ENCODE results near the gene TMX2. TPM values are rescaled to one million over a fixed set of nuclear protein-coding genes. Genes with fewer than 3 reads are reported as not detected.

Gene TMX2
- polyA plus RNA-seq, 3 donors: 28.9 to 71.6 (median 52.9) TPM

DNA sequence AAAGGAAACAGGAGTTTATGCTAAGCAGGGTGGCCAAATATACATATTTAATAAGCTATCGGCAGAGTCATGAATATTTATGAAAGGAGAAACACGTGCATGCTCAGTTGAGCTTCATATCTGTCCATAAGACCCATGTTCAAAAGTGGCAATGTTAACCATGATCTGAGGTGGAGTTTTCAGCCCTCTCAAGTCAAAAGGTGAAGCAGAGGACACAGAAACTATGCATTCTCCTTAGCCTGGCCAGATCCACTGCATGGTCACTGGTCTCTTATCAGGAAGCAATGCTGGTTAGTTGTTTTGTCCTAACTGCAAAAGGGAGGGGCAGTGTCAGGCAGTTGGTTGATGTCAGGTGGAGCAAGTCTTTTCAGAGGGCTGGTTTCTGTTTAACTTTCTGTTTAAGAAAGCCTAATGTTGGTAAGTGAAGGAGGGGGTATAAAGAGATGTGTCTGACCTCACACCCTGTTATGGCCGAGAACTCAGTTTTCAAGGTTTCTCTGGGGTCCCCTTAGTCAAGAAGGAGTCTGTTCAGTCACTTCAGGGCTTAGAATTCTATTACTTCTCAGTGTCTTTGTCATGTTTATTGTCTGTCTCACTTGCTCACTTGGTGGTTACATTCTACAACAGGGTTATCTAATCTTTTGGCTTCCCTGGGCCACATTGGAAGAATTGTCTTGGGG is 23.4 kb downstream of the TMX2 start:
- no peaks in the 10 kb centered on the region for H3K9me3 ChIP-seq (replicated peaks in 1 of 2; ENCODE audit: control insufficient read depth in 1 of 2, insufficient read depth in 1 of 2, low read length in 2 of 2)
- H4K20me1 ChIP-seq (ENCODE audit: insufficient read depth, low read length): peaks cover 26% of the 10 kb centered on the region
- peak overlapping the region in 2 of 7 donors; percentile 57 to 68 for H3K27ac Mint-ChIP-seq
- H3K79me2 ChIP-seq (ENCODE audit: insufficient read depth, low read length): peaks cover 41% of the 10 kb centered on the region
- H3K9ac ChIP-seq (ENCODE audit: insufficient read depth, low read length, poor library complexity, severe bottlenecking): no peak overlapping the region
- 100% methylated on average over 1 of the region's 3 CpGs for whole genome bisulfite sequencing (ENCODE audit: insufficient coverage)
- H3K27me3 ChIP-seq (ENCODE audit: control insufficient read depth in 2 of 2, insufficient read depth in 2 of 2, low read length in 2 of 2): no peaks in the 10 kb centered on the region
- peaks cover 2 to 4% of the 10 kb centered on the region in 2 donors for H3K4me1 ChIP-seq (ENCODE audit: control insufficient read depth in 1 of 2, insufficient read depth in 2 of 2, low read length in 2 of 2)
- DNase-seq: no peak
- H3K4me2 ChIP-seq (replicated peaks; ENCODE audit: extremely low read depth, low read length, poor library complexity, severe bottlenecking): no peak overlapping the region
- intact Hi-C loops (cut with micrococcal nuclease): no loop called here
- peaks cover 7% of the 10 kb centered on the region for H3K4me1 Mint-ChIP-seq
- no peak overlapping the region for H3K4me3 ChIP-seq (replicated peaks in 1 of 3; ENCODE audit: low read depth in 2 of 3, low read length in 3 of 3)
- no peaks in the 10 kb centered on the region for H3K9me3 Mint-ChIP-seq
- no peaks in the 10 kb centered on the region for H3K27me3 Mint-ChIP-seq (ENCODE audit: low read depth in 3 of 3)
- peaks cover 29 to 66% of the 10 kb centered on the region in 2 donors for H3K36me3 ChIP-seq (replicated peaks in 1 of 2; ENCODE audit: control insufficient read depth in 1 of 2, insufficient read depth in 2 of 2, low read length in 2 of 2)
- no peak overlapping the region for H2AFZ ChIP-seq (ENCODE audit: insufficient read depth, low read depth, low read length, poor library complexity, severe bottlenecking)
- H3K4me3 Mint-ChIP-seq: no peak overlapping the region
- TF ChIP-seq, protein P1, sequence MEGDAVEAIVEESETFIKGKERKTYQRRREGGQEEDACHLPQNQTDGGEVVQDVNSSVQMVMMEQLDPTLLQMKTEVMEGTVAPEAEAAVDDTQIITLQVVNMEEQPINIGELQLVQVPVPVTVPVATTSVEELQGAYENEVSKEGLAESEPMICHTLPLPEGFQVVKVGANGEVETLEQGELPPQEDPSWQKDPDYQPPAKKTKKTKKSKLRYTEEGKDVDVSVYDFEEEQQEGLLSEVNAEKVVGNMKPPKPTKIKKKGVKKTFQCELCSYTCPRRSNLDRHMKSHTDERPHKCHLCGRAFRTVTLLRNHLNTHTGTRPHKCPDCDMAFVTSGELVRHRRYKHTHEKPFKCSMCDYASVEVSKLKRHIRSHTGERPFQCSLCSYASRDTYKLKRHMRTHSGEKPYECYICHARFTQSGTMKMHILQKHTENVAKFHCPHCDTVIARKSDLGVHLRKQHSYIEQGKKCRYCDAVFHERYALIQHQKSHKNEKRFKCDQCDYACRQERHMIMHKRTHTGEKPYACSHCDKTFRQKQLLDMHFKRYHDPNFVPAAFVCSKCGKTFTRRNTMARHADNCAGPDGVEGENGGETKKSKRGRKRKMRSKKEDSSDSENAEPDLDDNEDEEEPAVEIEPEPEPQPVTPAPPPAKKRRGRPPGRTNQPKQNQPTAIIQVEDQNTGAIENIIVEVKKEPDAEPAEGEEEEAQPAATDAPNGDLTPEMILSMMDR (IDR thresholded peaks at IDR 0.05): no peak
- no peak overlapping the region for H3K27ac ChIP-seq (ENCODE audit: low read depth in 1 of 2, low read length in 2 of 2)
- H3K36me3 Mint-ChIP-seq: peaks cover 43 to 63% of the 10 kb centered on the region in 2 donors

DNA sequence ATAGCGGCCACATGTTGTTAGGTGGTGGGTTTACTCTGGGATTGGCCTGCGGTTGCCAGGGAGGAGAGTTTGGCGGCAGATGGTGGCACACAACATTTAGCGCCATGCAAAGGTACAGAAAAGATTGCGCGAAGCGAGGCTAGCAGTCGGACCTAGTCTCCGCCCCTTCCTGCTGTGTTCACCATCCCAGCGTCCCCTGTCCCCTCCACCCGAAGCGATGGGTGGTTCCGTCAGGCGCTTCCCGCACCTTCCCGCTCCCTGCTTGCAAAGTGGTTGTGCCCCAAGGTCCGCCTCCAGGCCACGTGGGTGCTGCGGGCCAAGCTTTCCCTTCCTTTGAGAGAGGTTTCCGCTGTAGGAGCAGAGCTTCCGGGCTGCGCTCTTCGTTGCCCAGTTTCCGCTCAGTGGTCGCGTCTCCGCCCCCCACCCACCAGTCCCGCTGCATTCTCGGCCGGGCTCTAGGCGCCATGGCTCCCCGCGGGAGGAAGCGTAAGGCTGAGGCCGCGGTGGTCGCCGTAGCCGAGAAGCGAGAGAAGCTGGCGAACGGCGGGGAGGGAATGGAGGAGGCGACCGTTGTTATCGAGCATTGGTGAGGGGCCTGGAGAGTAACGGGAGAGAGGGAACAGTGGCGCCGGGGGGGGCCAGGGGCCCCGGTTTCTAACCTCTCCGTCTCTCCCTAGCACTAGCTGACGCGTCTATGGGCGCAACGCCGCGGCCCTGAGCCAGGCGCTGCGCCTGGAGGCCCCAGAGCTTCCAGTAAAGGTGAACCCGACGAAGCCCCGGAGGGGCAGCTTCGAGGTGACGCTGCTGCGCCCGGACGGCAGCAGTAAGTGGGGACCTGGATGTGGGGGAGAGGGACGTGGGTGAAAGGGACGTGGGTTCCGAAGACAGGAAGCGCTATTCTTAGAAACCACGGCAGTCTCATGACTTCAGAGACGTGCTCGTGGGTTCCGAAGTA is 29.0 kb downstream of the TMX2 start, which contains the start of gene SELENOH:
Gene SELENOH, plus strand, starts transcription at position 360 of the 955 bp plus-strand sequence. Its CDS starts 105 bp downstream, at position 465.
- Mint-ChIP-seq H3K9me3 (no peaks in the 10 kb centered on the region), H3K27me3 (ENCODE audit: low read depth in 3 of 3) (no peaks in the 10 kb centered on the region), H3K36me3 (peaks cover 55 to 63% of the 10 kb centered on the region in 2 donors), H3K27ac (peak within 1 kb of the TSS; percentile 92 to 97 (median 94)), H3K4me1 (peaks cover 14% of the 10 kb centered on the region), H3K4me3 (peak within 1 kb of the TSS; percentile 96 to 99)
- Histone ChIP-seq H3K4me2 (replicated peaks; ENCODE audit: extremely low read depth, low read length, poor library complexity, severe bottlenecking) (peak within 1 kb of the TSS; percentile 93), H3K27me3 (ENCODE audit: control insufficient read depth in 2 of 2, insufficient read depth in 2 of 2, low read length in 2 of 2) (no peaks in the 10 kb centered on the region), H3K4me3 (replicated peaks in 1 of 3; ENCODE audit: low read depth in 2 of 3, low read length in 3 of 3) (peak within 1 kb of the TSS; percentile 89 to 98 (median 94)), H3K9me3 (replicated peaks in 1 of 2; ENCODE audit: control insufficient read depth in 1 of 2, insufficient read depth in 1 of 2, low read length in 2 of 2) (no peaks in the 10 kb centered on the region), H3K4me1 (ENCODE audit: control insufficient read depth in 1 of 2, insufficient read depth in 2 of 2, low read length in 2 of 2) (peaks cover 15 to 17% of the 10 kb centered on the region in 2 donors), H3K79me2 (ENCODE audit: insufficient read depth, low read length) (peaks cover 22% of the 10 kb centered on the region), H3K27ac (ENCODE audit: low read depth in 1 of 2, low read length in 2 of 2) (peak within 1 kb of the TSS; percentile 87 to 94), H3K9ac (ENCODE audit: insufficient read depth, low read length, poor library complexity, severe bottlenecking) (peak within 1 kb of the TSS; percentile 91), H2AFZ (ENCODE audit: insufficient read depth, low read depth, low read length, poor library complexity, severe bottlenecking) (peak within 1 kb of the TSS; percentile 91), H4K20me1 (ENCODE audit: insufficient read depth, low read length) (peaks cover 27% of the 10 kb centered on the region), H3K36me3 (replicated peaks in 1 of 2; ENCODE audit: control insufficient read depth in 1 of 2, insufficient read depth in 2 of 2, low read length in 2 of 2) (peaks cover 51 to 78% of the 10 kb centered on the region in 2 donors)
- DNase-seq: peak; percentile 90 to 93 (median 90)
- TF ChIP-seq, protein P1 (IDR thresholded peaks at IDR 0.05): no peak
- intact Hi-C loops (cut with micrococcal nuclease): loop anchor here (2.0 to 5.0 kb wide), 2 partner anchors 51 to 61 kb away; no protein-coding TSS in a partner anchor
- WGBS (ENCODE audit: insufficient coverage): under 1% methylated on average over 64 of the region's 75 CpGs
